Activated T-cell treated with anti-CD3 and anti-CD28 coated beads, Interleukin-2, amount 50 U/mL, for 4 hours (primary cell): Measurements from ENCODE around the gene ARHGAP44. TPM values are rescaled to one million over a fixed set of nuclear protein-coding genes. Genes with fewer than 3 reads are reported as not detected.

Experiments
- ATAC-seq, 2 donors: fragments of 200-7000 bp; cut with Tn5 transposase; one replicate each; pipeline ENCODE4 v1.10.0; 2021
- DNase-seq: peaks from one replicate; pipeline ENCODE4 v3.0.0-alpha.2; 2020
- H3K27me3 Mint-ChIP-seq: one replicate; pipeline ENCODE4 v1.8.0; 2021; ENCODE audit warnings: low read depth, mixed read lengths
- H3K36me3 Mint-ChIP-seq: one replicate; pipeline ENCODE4 v1.8.0; 2022; ENCODE audit warnings: mixed read lengths; ENCODE audit not compliant: insufficient read depth
- H3K4me1 Mint-ChIP-seq: one replicate; pipeline ENCODE4 v1.8.0; 2021; ENCODE audit warnings: low read depth, mixed read lengths
- H3K4me3 Mint-ChIP-seq: one replicate; pipeline ENCODE4 v1.8.0; 2021; ENCODE audit warnings: mild to moderate bottlenecking, moderate library complexity, mixed read lengths
- H3K9me3 Mint-ChIP-seq: one replicate; pipeline ENCODE4 v1.8.0; 2021; ENCODE audit warnings: mixed read lengths
- total RNA-seq, 3 donors: library from RNA; stranded (reverse); gene quantifications; one replicate each; pipeline ENCODE4 v1.2.1, GENCODE V29; 2021

Gene ARHGAP44
- total RNA-seq, 3 donors from 2014 or later = 0.10 to 0.11 TPM; not detected in 1

GRCh38 chr17:12995106-12995895 lies 206.0 kb downstream of the ARHGAP44 start:
- DNase-seq (no peak), ATAC-seq (no peak)
- H3K36me3 Mint-ChIP-seq = peaks cover 47% of the 10 kb centered on the region
- no peaks in the 10 kb centered on the region for H3K4me1 Mint-ChIP-seq
- H3K4me3 Mint-ChIP-seq = no peak overlapping the region
- H3K9me3 Mint-ChIP-seq = no peaks in the 10 kb centered on the region
- no peaks in the 10 kb centered on the region for H3K27me3 Mint-ChIP-seq

GRCh38 chr17:12995896-12996295 lies 206.6 kb downstream of the ARHGAP44 start:
- ATAC-seq (no peak), DNase-seq (no peak)
- Mint-ChIP-seq H3K9me3 (no peaks in the 10 kb centered on the region), H3K36me3 (peaks cover 43% of the 10 kb centered on the region), H3K27me3 (no peaks in the 10 kb centered on the region), H3K4me3 (no peak overlapping the region), H3K4me1 (no peaks in the 10 kb centered on the region)

GRCh38 chr17:12996357-12996756 lies 207.1 kb downstream of the ARHGAP44 start:
- H3K36me3 Mint-ChIP-seq = peaks cover 41% of the 10 kb centered on the region

GRCh38 chr17:12996941-12997340 lies 207.6 kb downstream of the ARHGAP44 start:
- ATAC-seq (no peak), DNase-seq (no peak)
- H3K4me1 Mint-ChIP-seq = no peaks in the 10 kb centered on the region
- no peaks in the 10 kb centered on the region for H3K27me3 Mint-ChIP-seq
- H3K4me3 Mint-ChIP-seq = no peak overlapping the region
- H3K9me3 Mint-ChIP-seq = no peaks in the 10 kb centered on the region
- H3K36me3 Mint-ChIP-seq = peaks cover 35% of the 10 kb centered on the region

More at GRCh38 chr17:12996357-12996756, 207.1 kb downstream of the ARHGAP44 start:
- Mint-ChIP-seq H3K4me1 (no peaks in the 10 kb centered on the region), H3K27me3 (no peaks in the 10 kb centered on the region), H3K9me3 (no peaks in the 10 kb centered on the region), H3K4me3 (no peak overlapping the region)
- no peak for ATAC-seq
- DNase-seq = no peak

- no peaks in the 10 kb centered on the region for H3K4me1 Mint-ChIP-seq
- H3K27me3 Mint-ChIP-seq = no peaks in the 10 kb centered on the region
- peaks cover 34% of the 10 kb centered on the region for H3K36me3 Mint-ChIP-seq
- ATAC-seq (no peak), DNase-seq (no peak)
- H3K9me3 Mint-ChIP-seq = no peaks in the 10 kb centered on the region
- H3K4me3 Mint-ChIP-seq = no peak overlapping the region
Measured at GRCh38 chr17:12998461-12998860, 209.2 kb downstream of the ARHGAP44 start.

GRCh38 chr17:12998874-12999273 lies 209.6 kb downstream of the ARHGAP44 start:
- Mint-ChIP-seq H3K4me3 (no peak overlapping the region), H3K9me3 (no peaks in the 10 kb centered on the region), H3K4me1 (peaks cover 1% of the 10 kb centered on the region), H3K36me3 (peaks cover 32% of the 10 kb centered on the region), H3K27me3 (no peaks in the 10 kb centered on the region)
- DNase-seq (no peak), ATAC-seq (no peak)

- no peak overlapping the region for H3K4me3 Mint-ChIP-seq
- no peak for DNase-seq
- H3K27me3 Mint-ChIP-seq = no peaks in the 10 kb centered on the region
- ATAC-seq = no peak
- H3K4me1 Mint-ChIP-seq = peaks cover 4% of the 10 kb centered on the region
- no peaks in the 10 kb centered on the region for H3K9me3 Mint-ChIP-seq
- peaks cover 38% of the 10 kb centered on the region for H3K36me3 Mint-ChIP-seq
Measured at GRCh38 chr17:13000561-13000960, 211.3 kb downstream of the ARHGAP44 start.

GRCh38 chr17:13001991-13002615 lies 212.8 kb downstream of the ARHGAP44 start:
- no peaks in the 10 kb centered on the region for H3K9me3 Mint-ChIP-seq
- no peaks in the 10 kb centered on the region for H3K27me3 Mint-ChIP-seq
- no peak overlapping the region for H3K4me3 Mint-ChIP-seq
- peaks cover 4% of the 10 kb centered on the region for H3K4me1 Mint-ChIP-seq
- DNase-seq = no peak
- H3K36me3 Mint-ChIP-seq = peaks cover 34% of the 10 kb centered on the region
- no peak for ATAC-seq

- peaks cover 26% of the 10 kb centered on the region for H3K36me3 Mint-ChIP-seq
- H3K4me3 Mint-ChIP-seq = no peak overlapping the region
- H3K27me3 Mint-ChIP-seq = no peaks in the 10 kb centered on the region
- no peaks in the 10 kb centered on the region for H3K9me3 Mint-ChIP-seq
- peaks cover 4% of the 10 kb centered on the region for H3K4me1 Mint-ChIP-seq
- peak; percentile 42 for DNase-seq
- ATAC-seq = peak; percentile 62 to 64
Measured at GRCh38 chr17:13002761-13003453, 213.6 kb downstream of the ARHGAP44 start.

- Mint-ChIP-seq H3K4me3 (no peak overlapping the region), H3K36me3 (peaks cover 23% of the 10 kb centered on the region), H3K9me3 (no peaks in the 10 kb centered on the region), H3K4me1 (peaks cover 4% of the 10 kb centered on the region), H3K27me3 (no peaks in the 10 kb centered on the region)
- DNase-seq (no peak), ATAC-seq (peak; percentile 24 to 53)
Measured at GRCh38 chr17:13003454-13003851, 214.2 kb downstream of the ARHGAP44 start.

- no peaks in the 10 kb centered on the region for H3K9me3 Mint-ChIP-seq
- no peak for DNase-seq
- no peak for ATAC-seq
- H3K4me3 Mint-ChIP-seq = no peak overlapping the region
- peaks cover 22% of the 10 kb centered on the region for H3K36me3 Mint-ChIP-seq
- no peaks in the 10 kb centered on the region for H3K27me3 Mint-ChIP-seq
- peaks cover 4% of the 10 kb centered on the region for H3K4me1 Mint-ChIP-seq
Measured at GRCh38 chr17:13003927-13004326, 214.6 kb downstream of the ARHGAP44 start.

- Mint-ChIP-seq H3K4me1 (peaks cover 4% of the 10 kb centered on the region), H3K36me3 (peaks cover 22% of the 10 kb centered on the region)
- ATAC-seq = no peak
Measured at GRCh38 chr17:13004336-13004735, 215.0 kb downstream of the ARHGAP44 start.

GRCh38 chr17:13005530-13005929 lies 216.2 kb downstream of the ARHGAP44 start:
- Mint-ChIP-seq H3K4me3 (no peak overlapping the region), H3K27me3 (no peaks in the 10 kb centered on the region), H3K9me3 (no peaks in the 10 kb centered on the region), H3K4me1 (peaks cover 4% of the 10 kb centered on the region), H3K36me3 (peaks cover 29% of the 10 kb centered on the region)
- ATAC-seq = no peak
- no peak for DNase-seq

More at GRCh38 chr17:13004336-13004735, 215.0 kb downstream of the ARHGAP44 start:
- Mint-ChIP-seq H3K4me3 (no peak overlapping the region), H3K9me3 (no peaks in the 10 kb centered on the region), H3K27me3 (no peaks in the 10 kb centered on the region)
- DNase-seq = no peak

GRCh38 chr17:13008461-13008860 lies 219.2 kb downstream of the ARHGAP44 start:
- Mint-ChIP-seq H3K4me3 (no peak overlapping the region), H3K36me3 (peaks cover 46% of the 10 kb centered on the region), H3K27me3 (no peaks in the 10 kb centered on the region), H3K9me3 (no peaks in the 10 kb centered on the region), H3K4me1 (peaks cover 4% of the 10 kb centered on the region)
- ATAC-seq = no peak
- no peak for DNase-seq
